Karpas-422 (cell line): Measurements from ENCODE around the gene SPRED2. TPM values are rescaled to one million over a fixed set of nuclear protein-coding genes. Genes with fewer than 3 reads are reported as not detected.

Source experiments
- DNase-seq: peaks from one replicate; pipeline ENCODE4 v3.0.0-alpha.2; 2015
- H2AFZ ChIP-seq: fragments of 200-600 bp; sonication (generic); 2 replicates; pipeline ENCODE4 v1.6.1; 2014; ENCODE audit warnings: antibody characterized with exemption, low read length, mixed read lengths
- H3K27ac ChIP-seq: fragments of 200-600 bp; sonication (generic); 2 replicates; pipeline ENCODE4 v1.5.1; 2014; ENCODE audit warnings: mild to moderate bottlenecking, low read length, moderate library complexity
- H3K27me3 ChIP-seq: fragments of 200-600 bp; sonication (generic); 2 replicates; pipeline ENCODE4 v1.6.1; 2014; ENCODE audit warnings: low read length, mixed read lengths
- H3K36me3 ChIP-seq: fragments of 200-600 bp; sonication (generic); 2 replicates; pipeline ENCODE4 v1.6.1; 2014; ENCODE audit warnings: low read length, mixed read lengths; ENCODE audit not compliant: insufficient read depth
- H3K4me1 ChIP-seq: fragments of 200-600 bp; sonication (generic); 2 replicates; pipeline ENCODE4 v1.6.1; 2014; ENCODE audit warnings: mild to moderate bottlenecking, low read length, mixed read lengths
- H3K4me2 ChIP-seq: fragments of 200-600 bp; sonication (generic); 2 replicates; pipeline ENCODE4 v1.6.1; 2014; ENCODE audit warnings: low read length, low read depth, mild to moderate bottlenecking; ENCODE audit not compliant: poor library complexity, severe bottlenecking
- H3K4me3 ChIP-seq: fragments of 200-600 bp; sonication (generic); 2 replicates; pipeline ENCODE4 v1.5.1; 2014; ENCODE audit warnings: mild to moderate bottlenecking, antibody characterized with exemption, low read length, mixed read lengths
- H3K79me2 ChIP-seq: fragments of 200-600 bp; sonication (generic); 2 replicates; pipeline ENCODE4 v1.6.1; 2014; ENCODE audit warnings: mild to moderate bottlenecking, low read length, mixed read lengths
- H3K9ac ChIP-seq: fragments of 200-600 bp; sonication (generic); 2 replicates; pipeline ENCODE4 v1.6.0; 2014; ENCODE audit warnings: low read length
- H3K9me2 ChIP-seq: fragments of 200-600 bp; sonication (generic), shearing (Covaris generic); replicated peaks from 2 replicates; pipeline ENCODE4 v1.6.0; 2014; ENCODE audit warnings: mild to moderate bottlenecking, low read length, moderate library complexity; ENCODE audit not compliant: insufficient read depth
- H3K9me3 ChIP-seq: fragments of 300-700, 200-600 bp; sonication (generic); 2 replicates; pipeline ENCODE4 v1.6.1; 2014; ENCODE audit warnings: low read length, mixed read lengths
- H4K20me1 ChIP-seq: fragments of 200-600 bp; sonication (generic); 2 replicates; pipeline ENCODE4 v1.6.1; 2014; ENCODE audit warnings: mild to moderate bottlenecking, antibody characterized with exemption, low read length, low read depth; ENCODE audit not compliant: insufficient read depth
- total RNA-seq: library from RNA; depleted of rRNA; stranded (reverse); fragments of >200 nt; shearing (Covaris generic); gene quantifications from 2 replicates; pipeline ENCODE4 v1.2.3, GENCODE V29; 2014; ENCODE audit warnings: low replicate concordance

Gene SPRED2
- total RNA-seq, 1 experiment from 2014 or later, result 11.9 TPM

DNA sequence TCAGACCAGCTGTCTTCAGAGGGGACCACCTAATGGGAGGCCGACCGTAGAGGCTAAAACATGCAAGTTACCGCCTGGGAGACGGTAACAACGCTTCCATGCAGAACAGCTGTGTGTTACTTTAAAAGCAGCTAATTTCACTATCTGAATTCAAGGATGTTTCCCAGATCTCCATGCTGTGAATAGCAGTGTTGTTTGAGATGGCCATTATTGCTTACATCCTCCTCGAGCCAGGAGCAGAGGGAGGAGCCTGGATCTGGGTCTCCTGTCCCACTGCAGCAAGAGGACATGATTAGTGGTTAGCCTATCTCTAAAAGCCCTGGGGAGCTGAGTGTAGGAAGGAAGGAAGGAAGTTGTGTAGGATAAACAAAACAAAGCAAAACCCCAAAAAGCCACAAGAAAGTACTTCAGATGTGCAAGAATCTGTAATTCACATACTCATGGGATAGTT, 153.8 kb downstream of the SPRED2 start:
- Histone ChIP-seq H2AFZ (no peak overlapping the region), H3K4me3 (no peak overlapping the region), H3K79me2 (no peaks in the 10 kb centered on the region), H3K27ac (no peak overlapping the region), H4K20me1 (peaks cover 29% of the 10 kb centered on the region), H3K4me1 (peaks cover 3% of the 10 kb centered on the region; the same call in 1 of the 2 replicates), H3K9ac (no peak overlapping the region), H3K27me3 (no peaks in the 10 kb centered on the region), H3K36me3 (peaks cover 5% of the 10 kb centered on the region), H3K9me2 (no peaks in the 10 kb centered on the region), H3K4me2 (no peak overlapping the region), H3K9me3 (no peaks in the 10 kb centered on the region)
- DNase-seq, result no peak

DNA sequence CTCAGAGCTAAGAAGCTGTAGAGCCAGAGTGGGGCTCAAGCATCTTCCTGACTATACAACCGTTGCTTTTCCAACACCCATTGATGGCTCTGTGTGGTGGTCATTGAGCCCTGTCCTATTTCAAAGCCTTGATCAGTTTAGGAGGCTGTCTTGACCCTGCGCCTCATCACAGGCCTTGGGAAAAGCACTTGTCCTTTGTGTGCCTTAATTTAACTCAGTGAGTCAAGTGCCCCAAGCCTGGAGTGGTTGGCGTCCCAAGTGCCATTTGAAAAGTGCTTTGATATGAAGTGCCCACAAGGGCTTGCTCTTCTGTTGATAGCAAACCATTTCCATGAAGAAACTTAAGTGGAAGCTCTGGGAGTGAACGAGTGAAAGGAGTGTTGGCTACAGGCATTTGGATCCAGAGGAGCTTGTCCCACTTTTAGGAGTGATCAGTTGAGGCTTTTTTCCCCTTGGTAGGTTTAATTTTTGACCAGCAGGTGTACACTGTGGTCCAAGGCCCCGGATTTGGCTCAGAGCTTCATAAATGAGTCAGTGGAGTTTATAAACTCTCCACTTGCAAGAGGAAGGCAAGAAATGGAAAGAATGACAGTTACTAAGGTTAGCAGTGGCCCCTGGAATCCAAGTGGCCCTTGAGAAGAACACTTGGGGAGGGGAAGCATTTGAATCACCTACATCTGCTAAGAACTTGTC, 154.5 kb downstream of the SPRED2 start:
- Histone ChIP-seq H2AFZ (no peak overlapping the region), H3K27ac (no peak overlapping the region), H4K20me1 (peaks cover 32% of the 10 kb centered on the region), H3K9me2 (no peaks in the 10 kb centered on the region), H3K9ac (no peak overlapping the region), H3K9me3 (no peaks in the 10 kb centered on the region), H3K4me2 (no peak overlapping the region), H3K79me2 (no peaks in the 10 kb centered on the region), H3K4me3 (no peak overlapping the region), H3K4me1 (peaks cover 3% of the 10 kb centered on the region; the same call in 1 of the 2 replicates), H3K27me3 (no peaks in the 10 kb centered on the region), H3K36me3 (peaks cover 10% of the 10 kb centered on the region)
- peak; percentile 59 for DNase-seq

DNA sequence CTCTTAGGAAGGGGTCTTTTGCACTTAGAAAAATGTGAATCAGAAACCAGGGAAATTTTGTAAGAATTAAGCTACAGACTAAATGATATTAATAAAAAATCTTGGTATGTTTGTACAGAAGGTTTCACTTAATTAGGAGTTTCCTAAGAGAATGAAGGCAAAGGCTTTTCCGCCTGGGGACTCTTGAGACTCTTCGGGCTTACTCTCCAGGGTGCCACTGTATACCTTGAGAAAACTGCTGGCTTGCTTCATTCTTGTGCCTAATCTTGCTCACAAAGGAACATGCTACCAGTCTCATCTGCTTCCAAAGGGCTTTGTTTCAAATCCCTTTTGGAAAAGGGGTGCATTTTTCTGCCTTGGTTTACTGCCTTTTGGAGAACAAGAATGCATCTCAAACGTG, 155.3 kb downstream of the SPRED2 start:
- peaks cover 3% of the 10 kb centered on the region; the same call in 1 of the 2 replicates for H3K4me1 ChIP-seq
- H3K27ac ChIP-seq, result no peak overlapping the region
- peaks cover 36% of the 10 kb centered on the region for H4K20me1 ChIP-seq
- no peak overlapping the region for H3K4me2 ChIP-seq
- no peak overlapping the region for H2AFZ ChIP-seq
- H3K4me3 ChIP-seq, result no peak overlapping the region
- peaks cover 17% of the 10 kb centered on the region for H3K36me3 ChIP-seq
- H3K79me2 ChIP-seq, result no peaks in the 10 kb centered on the region
- no peaks in the 10 kb centered on the region for H3K9me2 ChIP-seq
- no peak overlapping the region for H3K9ac ChIP-seq
- no peaks in the 10 kb centered on the region for H3K27me3 ChIP-seq
- no peak for DNase-seq
- no peaks in the 10 kb centered on the region for H3K9me3 ChIP-seq

DNA sequence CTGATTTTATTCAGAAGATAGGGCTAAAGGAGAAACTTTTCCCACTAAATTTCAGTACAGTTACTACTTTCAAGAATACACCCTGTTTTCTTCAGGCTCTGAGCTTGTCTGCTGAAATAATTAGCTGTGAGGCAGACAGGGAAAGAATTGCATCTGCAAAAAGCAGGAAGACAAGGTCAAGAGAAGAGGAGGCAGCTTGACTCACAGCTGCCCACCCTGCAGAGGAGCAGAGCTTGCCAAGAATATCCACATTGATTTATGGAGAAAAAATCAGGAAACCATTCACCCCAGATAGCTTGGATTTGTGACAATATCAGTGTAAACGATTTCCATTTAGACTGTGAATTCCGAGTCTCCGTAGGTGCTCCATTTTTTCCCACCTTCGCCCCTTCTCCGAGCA, 155.8 kb downstream of the SPRED2 start:
- Histone ChIP-seq H3K79me2 (no peaks in the 10 kb centered on the region), H3K4me3 (no peak overlapping the region), H4K20me1 (peaks cover 39% of the 10 kb centered on the region), H3K9me2 (no peaks in the 10 kb centered on the region), H3K9ac (no peak overlapping the region), H3K27me3 (no peaks in the 10 kb centered on the region), H3K4me1 (peaks cover 1% of the 10 kb centered on the region; the same call in 1 of the 2 replicates), H3K27ac (no peak overlapping the region), H3K36me3 (peaks cover 20% of the 10 kb centered on the region), H2AFZ (no peak overlapping the region), H3K4me2 (no peak overlapping the region), H3K9me3 (no peaks in the 10 kb centered on the region)
- DNase-seq, result no peak

DNA sequence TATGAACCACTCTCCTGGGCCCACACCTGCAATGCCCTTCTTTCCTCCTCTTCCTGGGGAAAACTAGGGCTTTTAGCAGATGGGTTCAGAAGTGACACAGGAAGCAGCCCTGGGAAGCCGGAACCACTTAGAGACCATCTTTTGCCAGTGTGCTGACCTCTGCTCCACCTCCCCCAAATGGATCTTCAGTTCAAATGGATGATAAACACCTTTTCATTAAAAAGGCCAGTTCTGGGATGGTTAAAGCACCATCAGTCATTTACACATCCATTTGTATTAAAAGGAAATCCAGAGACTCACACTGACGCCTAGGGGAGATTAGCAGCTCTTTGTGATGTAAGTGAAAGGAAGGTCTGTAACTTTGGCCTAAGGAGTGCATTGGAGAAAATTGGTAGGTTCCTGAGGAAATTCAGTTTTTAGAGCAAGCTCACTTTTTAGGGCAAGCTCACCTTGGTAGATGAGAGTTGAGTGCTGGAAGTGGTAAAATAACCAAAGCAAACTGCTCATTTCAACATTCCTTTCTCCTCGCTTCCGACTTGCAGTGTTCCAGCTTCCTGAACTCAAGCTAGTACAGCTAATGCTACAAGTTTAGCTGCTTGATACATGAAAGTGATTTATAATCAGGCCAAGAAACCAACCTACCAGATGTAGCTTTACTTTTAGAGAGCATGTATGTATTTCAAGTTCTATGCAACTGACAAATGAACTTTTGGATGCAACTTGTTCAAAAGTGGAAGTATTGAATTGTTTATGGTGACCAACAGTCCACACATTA, 157.1 kb downstream of the SPRED2 start:
- H3K4me3 ChIP-seq, result no peak overlapping the region
- peaks cover 40% of the 10 kb centered on the region for H4K20me1 ChIP-seq
- no peak overlapping the region for H3K9ac ChIP-seq
- H3K9me2 ChIP-seq, result no peaks in the 10 kb centered on the region
- no peaks in the 10 kb centered on the region for H3K79me2 ChIP-seq
- no peak overlapping the region for H3K4me2 ChIP-seq
- H3K9me3 ChIP-seq, result no peaks in the 10 kb centered on the region
- peaks cover 29% of the 10 kb centered on the region for H3K36me3 ChIP-seq
- H2AFZ ChIP-seq, result no peak overlapping the region
- no peaks in the 10 kb centered on the region for H3K4me1 ChIP-seq
- H3K27ac ChIP-seq, result no peak overlapping the region
- DNase-seq, result no peak
- no peaks in the 10 kb centered on the region for H3K27me3 ChIP-seq

DNA sequence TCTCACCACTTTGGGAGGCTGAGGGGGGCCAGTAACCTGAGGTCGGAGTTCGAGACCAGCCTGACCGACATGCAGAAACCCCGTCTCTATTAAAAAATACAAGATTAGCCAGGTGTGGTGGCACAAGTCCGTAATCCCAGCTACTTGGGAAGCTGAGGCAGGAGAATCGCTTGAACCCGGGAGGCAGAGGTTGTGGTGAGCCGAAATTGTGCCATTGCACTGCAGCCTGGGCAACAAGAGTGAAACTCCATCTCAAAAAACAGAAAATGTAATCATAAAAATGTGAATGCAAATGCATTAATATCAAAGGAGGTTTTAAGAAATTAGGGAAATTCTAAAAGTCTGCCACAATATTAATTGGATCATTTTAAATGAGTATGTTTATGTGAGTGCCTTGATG, 159.1 kb downstream of the SPRED2 start:
- no peak overlapping the region for H3K9ac ChIP-seq
- H3K36me3 ChIP-seq, result peaks cover 43% of the 10 kb centered on the region
- H2AFZ ChIP-seq, result no peak overlapping the region
- no peak for DNase-seq
- no peaks in the 10 kb centered on the region for H3K9me2 ChIP-seq
- H3K79me2 ChIP-seq, result no peaks in the 10 kb centered on the region
- no peaks in the 10 kb centered on the region for H3K27me3 ChIP-seq
- H3K9me3 ChIP-seq, result no peaks in the 10 kb centered on the region
- no peak overlapping the region for H3K4me2 ChIP-seq
- H4K20me1 ChIP-seq, result peaks cover 37% of the 10 kb centered on the region
- H3K4me1 ChIP-seq, result no peaks in the 10 kb centered on the region
- no peak overlapping the region for H3K27ac ChIP-seq
- no peak overlapping the region for H3K4me3 ChIP-seq

DNA sequence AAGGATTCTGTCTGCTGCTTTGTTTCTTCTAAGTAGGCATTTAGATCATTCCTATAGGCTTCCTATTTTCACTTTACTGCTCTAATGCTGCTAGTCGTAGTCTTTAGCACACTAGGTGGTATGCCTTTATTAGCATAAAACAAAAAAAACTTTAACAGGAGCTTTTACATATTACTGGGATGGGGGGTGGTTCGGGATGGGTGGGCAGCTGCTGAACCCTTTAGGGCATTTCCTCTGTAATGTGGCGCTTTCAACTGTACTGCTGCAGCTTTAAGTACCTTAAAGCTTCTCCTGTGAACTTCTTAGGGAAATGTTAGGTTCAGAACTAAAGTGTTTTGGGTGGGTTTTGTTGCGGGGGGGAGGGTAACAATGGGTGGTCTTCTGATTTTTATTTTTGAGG, 163.4 kb downstream of the SPRED2 start:
- Histone ChIP-seq H3K27ac (no peak overlapping the region), H3K36me3 (peaks cover 77% of the 10 kb centered on the region), H4K20me1 (peaks cover 47% of the 10 kb centered on the region), H3K27me3 (no peaks in the 10 kb centered on the region), H3K79me2 (peaks cover 13% of the 10 kb centered on the region), H3K9me2 (no peaks in the 10 kb centered on the region), H3K4me3 (no peak overlapping the region), H2AFZ (no peak overlapping the region), H3K4me1 (no peaks in the 10 kb centered on the region), H3K9me3 (no peaks in the 10 kb centered on the region), H3K4me2 (no peak overlapping the region), H3K9ac (no peak overlapping the region)
- no peak for DNase-seq

DNA sequence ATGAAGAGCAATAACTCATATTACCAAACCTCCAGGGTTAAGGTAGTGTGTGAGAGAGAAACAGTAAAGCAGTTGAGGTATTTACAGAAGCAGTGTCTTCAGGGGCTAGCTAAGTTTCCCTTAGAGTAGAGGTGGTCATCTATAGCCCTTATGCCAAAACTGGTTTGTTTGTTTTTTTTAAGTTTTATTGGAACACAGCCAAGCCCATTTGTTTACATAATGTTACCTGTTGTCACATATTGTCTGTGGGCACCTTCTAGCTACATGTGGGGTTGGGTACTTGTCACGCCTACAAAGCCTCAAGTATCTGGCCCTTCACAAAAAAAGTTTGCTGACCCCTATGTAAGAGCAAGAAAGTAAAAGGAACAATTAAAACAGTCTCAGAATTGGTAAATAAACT, 165.4 kb downstream of the SPRED2 start:
- Histone ChIP-seq H3K27ac (no peak overlapping the region), H3K4me1 (no peaks in the 10 kb centered on the region), H4K20me1 (peaks cover 55% of the 10 kb centered on the region), H3K9me3 (no peaks in the 10 kb centered on the region), H3K9me2 (no peaks in the 10 kb centered on the region), H3K27me3 (no peaks in the 10 kb centered on the region), H3K36me3 (peaks cover 70% of the 10 kb centered on the region), H3K4me3 (no peak overlapping the region), H3K9ac (no peak overlapping the region), H3K79me2 (peaks cover 24% of the 10 kb centered on the region), H2AFZ (no peak overlapping the region), H3K4me2 (no peak overlapping the region)
- DNase-seq, result no peak
